Spleen (tissue), 11 donors: ENCODE measurements around the gene DAAM2. TPM values are rescaled to one million over a fixed set of nuclear protein-coding genes. Genes with fewer than 3 reads are reported as not detected.

Experiments used
- DNase-seq: peaks from one replicate; pipeline ENCODE4 v3.0.0-alpha.2; 2020
- H3K27ac ChIP-seq, 8 donors: fragments of 200-600 bp; sonication (generic) in 7 of 8; 1 replicate in 4 of 8; 2 replicates in 4 of 8; pipeline versions ENCODE4 v1.5.0 to v1.8.0; 2016 to 2021; ENCODE audit warnings: inconsistent platforms in 4 of 8, mild to moderate bottlenecking in 4 of 8, moderate library complexity in 1 of 8
- H3K27me3 ChIP-seq, 7 donors: fragments of 200-600 bp; sonication (generic) in 6 of 7; replicated peaks in 1 of 7; 1 replicate in 4 of 7; 2 replicates in 3 of 7; pipeline versions ENCODE4 v1.5.0 to v1.8.0; 2016 to 2021; ENCODE audit warnings: inconsistent platforms in 3 of 7, mild to moderate bottlenecking in 1 of 7
- H3K36me3 ChIP-seq, 6 donors: fragments of 200-600 bp; sonication (generic) in 5 of 6; 1 replicate in 4 of 6; 2 replicates in 2 of 6; pipeline versions ENCODE4 v1.5.0 to v1.8.0; 2016 to 2021; ENCODE audit warnings: inconsistent platforms in 2 of 6
- H3K4me1 ChIP-seq, 6 donors: fragments of 200-600 bp; sonication (generic) in 5 of 6; 1 replicate in 3 of 6; 2 replicates in 3 of 6; pipeline versions ENCODE4 v1.5.0 to v1.8.0; 2016 to 2021; ENCODE audit warnings: inconsistent platforms in 3 of 6
- H3K4me3 ChIP-seq, 8 donors: fragments of 200-600 bp; sonication (generic) in 7 of 8; 1 replicate in 4 of 8; 2 replicates in 4 of 8; pipeline versions ENCODE4 v1.5.0 to v1.8.0; 2016 to 2021; ENCODE audit warnings: inconsistent platforms in 4 of 8, mild to moderate bottlenecking in 4 of 8, moderate library complexity in 2 of 8
- H3K9me3 ChIP-seq, 8 donors: fragments of 200-600 bp; sonication (generic) in 7 of 8; 1 replicate in 4 of 8; 2 replicates in 4 of 8; pipeline versions ENCODE4 v1.5.0 to v1.8.0; 2016 to 2021; ENCODE audit warnings: inconsistent platforms in 4 of 8
- CTCF ChIP-seq, 11 experiments: fragments of 200-600 bp in 7 of 11; fragments of 450-650 bp in 4 of 11; sonication (generic) in 4 of 11; IDR thresholded peaks in 8 of 11; conservative IDR thresholded peaks in 3 of 11; 1 replicate in 7 of 11; 2 replicates in 4 of 11; pipeline versions ENCODE4 v1.4.0 to v1.8.0; 2016 to 2021; ENCODE audit warnings: antibody characterized with exemption in 11 of 11, inconsistent platforms in 4 of 11, mild to moderate bottlenecking in 1 of 11
- POLR2A ChIP-seq, 3 donors: fragments of 450-650 bp; IDR thresholded peaks; one replicate each; pipeline ENCODE4 v1.5.1; 2017; ENCODE audit warnings: antibody characterized with exemption in 3 of 3, mild to moderate bottlenecking in 1 of 3
- POLR2AphosphoS5 ChIP-seq, 3 donors: sonication (generic); formaldehyde crosslinking; IDR thresholded peaks; one replicate each; pipeline ENCODE4 v1.5.1; 2017; ENCODE audit warnings: antibody characterized with exemption in 3 of 3
- whole genome bisulfite sequencing, 5 donors: extraction: QIAGEN DNeasy Blood & Tissue Kit in 3 of 5; methylation state at CpG; one replicate each; pipeline versions ENCODE4 v1.1.5 to v1.1.7; 2013 to 2018; 5-methylcytosine and 5-hydroxymethylcytosine counted together
- intact Hi-C: fragments of 100-400 bp; cut with DNase I; formaldehyde crosslinking; loops from one replicate; pipeline ENCODE4 v1.15.0; 2023; ENCODE audit warnings: low total_unique reads
- polyA plus RNA-seq, 3 donors: library from polyadenylated mRNA; stranded (reverse); fragments of 200-250 nt; gene quantifications; one replicate each; pipeline ENCODE4 v1.2.1, GENCODE V29; 2013
- total RNA-seq, 7 donors: library from RNA; depleted of rRNA in 3 of 7; stranded (reverse); fragments of >200 nt in 3 of 7; fragmentation: NEBNext Ultra II Directional in 4 of 7; extraction: Animal tissue kit (Norgen Biotek cat#: 25700) in 4 of 7; gene quantifications; one replicate each; pipeline versions ENCODE4 v1.1.0 to v1.2.1, GENCODE V29; 2016 to 2021
- donor health status: healthy with polysubstance abuse.
- donor health status: DM: no; HTN: no; CAD: no; lungs with moderate emphysema.
- donor health status: DM: no; HTN: no; CAD: no.
- donor health status: Bipolar disorder and iron deficiency.
- donor health status: healthy.
- donor health status: DM: no; HTN: no; CAD: no.
- donor health status: DM: yes; HTN: yes; CAD: no.

Gene DAAM2
- total and polyA plus RNA-seq, 10 donors, result 6.0 to 115 (median 73.8) TPM

DNA sequence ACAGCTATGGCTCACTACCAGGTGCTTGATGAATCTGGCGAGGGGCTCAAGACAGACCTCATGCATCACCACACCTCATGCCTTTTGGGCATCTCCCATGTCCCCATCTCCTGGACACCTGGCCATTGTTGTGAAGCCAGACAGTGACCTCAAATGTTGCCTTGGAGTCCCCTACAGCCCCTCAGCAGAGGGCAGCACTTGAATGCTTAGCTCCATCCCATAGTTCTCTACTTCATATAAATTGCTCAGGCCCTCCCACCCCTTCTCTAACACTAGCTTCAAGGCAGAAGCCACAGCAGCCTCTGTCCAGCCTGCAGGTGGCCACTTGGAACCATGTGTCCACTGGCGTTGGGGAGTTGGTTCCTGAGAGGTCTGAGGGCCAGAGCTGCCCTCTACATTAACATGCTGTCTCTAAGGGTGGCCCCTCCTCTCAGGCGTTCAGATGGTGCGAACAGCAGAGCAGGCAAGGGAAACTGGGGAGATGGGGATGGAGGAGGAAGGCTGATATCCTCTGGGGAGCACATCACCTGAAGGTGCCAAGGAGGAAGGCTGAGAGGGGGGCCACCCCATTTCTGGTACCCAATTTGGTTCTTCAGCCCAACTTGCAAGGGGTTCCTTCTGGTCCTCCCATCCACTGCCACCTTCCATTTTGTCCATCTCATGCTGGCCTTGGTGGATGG lies 110.8 kb downstream of the DAAM2 start:
- WGBS, 5 donors, result 81 to 91% (median 88%) methylated on average over 3 to 4 of the region's 4 CpGs
- TF ChIP-seq CTCF (IDR thresholded peaks at IDR 0.05 in 8 of 11, conservative IDR thresholded peaks at IDR 0.05 in 3 of 11), result no peak
- TF ChIP-seq POLR2A (IDR thresholded peaks at IDR 0.05), result no peak
- TF ChIP-seq POLR2AphosphoS5 (IDR thresholded peaks at IDR 0.05), result no peak
- Histone ChIP-seq H3K36me3 (peaks cover 0 to 94% (median 4%) of the 10 kb centered on the region in 6 donors), H3K27ac (no peak overlapping the region), H3K9me3 (no peaks in the 10 kb centered on the region), H3K27me3 (no peaks in the 10 kb centered on the region), H3K4me1 (no peaks in the 10 kb centered on the region), H3K4me3 (no peak overlapping the region)
- intact Hi-C loops, result no loop called here
- DNase-seq, result peak; percentile 47

DNA sequence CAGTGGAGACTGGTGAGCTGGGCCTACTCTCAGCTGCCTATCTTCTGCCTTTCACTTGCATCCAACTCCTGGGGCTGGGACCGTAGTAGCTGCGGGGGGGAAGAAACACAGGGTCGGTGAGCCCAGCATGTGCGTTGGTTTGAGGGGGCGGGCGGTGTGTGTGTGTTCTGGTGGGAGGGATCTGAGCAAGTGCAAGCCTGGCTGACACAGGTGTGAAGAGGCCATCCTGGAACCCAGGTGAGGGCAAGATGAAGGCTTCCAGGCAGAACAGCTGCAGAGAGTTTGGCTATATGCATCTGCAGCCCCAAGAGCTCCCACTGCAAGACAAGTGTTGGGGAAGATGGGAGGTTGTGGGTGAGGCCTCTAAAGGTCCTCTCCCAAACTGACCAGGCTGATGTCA lies 111.5 kb downstream of the DAAM2 start:
- Histone ChIP-seq H3K4me3 (no peak overlapping the region), H3K9me3 (no peaks in the 10 kb centered on the region), H3K27me3 (no peaks in the 10 kb centered on the region), H3K36me3 (peaks cover 0 to 86% (median 4%) of the 10 kb centered on the region in 6 donors), H3K27ac (no peak overlapping the region), H3K4me1 (no peaks in the 10 kb centered on the region)
- TF ChIP-seq POLR2A (IDR thresholded peaks at IDR 0.05) (no peak), POLR2AphosphoS5 (IDR thresholded peaks at IDR 0.05) (no peak), CTCF (IDR thresholded peaks at IDR 0.05 in 8 of 11, conservative IDR thresholded peaks at IDR 0.05 in 3 of 11) (no peak)
- intact Hi-C loops, result no loop called here
- WGBS, 5 donors, result 88 to 97% (median 93%) methylated on average over 6 of the region's 6 CpGs
- peak; percentile 33 for DNase-seq

- TF ChIP-seq POLR2A (IDR thresholded peaks at IDR 0.05), result no peak
- TF ChIP-seq CTCF (IDR thresholded peaks at IDR 0.05 in 8 of 11, conservative IDR thresholded peaks at IDR 0.05 in 3 of 11), result no peak
- no peak for TF ChIP-seq POLR2AphosphoS5 (IDR thresholded peaks at IDR 0.05)
- DNase-seq, result no peak
- intact Hi-C loops, result no loop called here
- 68 to 81% (median 74%) methylated on average over 4 of the region's 4 CpGs for WGBS, 5 donors
- no peak overlapping the region for H3K4me3 ChIP-seq
- H3K27ac ChIP-seq, result no peak overlapping the region
- no peaks in the 10 kb centered on the region for H3K27me3 ChIP-seq
- peaks cover 0 to 72% (median 4%) of the 10 kb centered on the region in 6 donors for H3K36me3 ChIP-seq
- no peaks in the 10 kb centered on the region for H3K4me1 ChIP-seq
- no peaks in the 10 kb centered on the region for H3K9me3 ChIP-seq
These were observed 112.9 kb downstream of the DAAM2 start for GRCh38 chr6:39904946-39905639.

DNA sequence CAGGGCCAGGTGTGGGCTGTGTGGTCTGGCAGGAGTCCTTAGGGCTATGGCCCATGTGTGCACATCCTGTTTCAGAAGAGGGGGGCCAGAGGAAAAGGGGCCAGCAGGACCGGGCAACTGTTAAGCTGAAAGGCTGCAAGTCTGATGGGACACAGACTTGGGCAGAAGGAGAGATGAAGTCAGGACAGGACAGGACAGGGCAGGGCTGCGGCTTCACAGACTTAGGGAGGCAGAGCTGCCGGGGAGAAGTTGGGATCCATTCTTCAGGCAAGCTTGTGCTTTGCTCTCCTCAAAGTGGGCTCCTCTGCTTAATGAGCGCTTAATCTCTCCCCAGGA lies 113.4 kb downstream of the DAAM2 start:
- Histone ChIP-seq H3K27me3 (no peaks in the 10 kb centered on the region), H3K9me3 (no peaks in the 10 kb centered on the region), H3K36me3 (peaks cover 0 to 67% (median 4%) of the 10 kb centered on the region in 6 donors), H3K27ac (no peak overlapping the region), H3K4me3 (no peak overlapping the region), H3K4me1 (no peaks in the 10 kb centered on the region)
- peak; percentile 28 for DNase-seq
- intact Hi-C loops, result no loop called here
- 76 to 88% (median 86%) methylated on average over 4 of the region's 4 CpGs for WGBS, 5 donors
- TF ChIP-seq POLR2A (IDR thresholded peaks at IDR 0.05) (no peak), CTCF (IDR thresholded peaks at IDR 0.05 in 8 of 11, conservative IDR thresholded peaks at IDR 0.05 in 3 of 11) (no peak), POLR2AphosphoS5 (IDR thresholded peaks at IDR 0.05) (no peak)
